ENCODE data around the gene HESX1. TPM values are rescaled to one million over a fixed set of nuclear protein-coding genes. Genes with fewer than 3 reads are reported as not detected.

The HESX1 gene
- polyA plus RNA-seq, 4 donors, result 3.4 to 4.7 (median 4.0) TPM

DNA sequence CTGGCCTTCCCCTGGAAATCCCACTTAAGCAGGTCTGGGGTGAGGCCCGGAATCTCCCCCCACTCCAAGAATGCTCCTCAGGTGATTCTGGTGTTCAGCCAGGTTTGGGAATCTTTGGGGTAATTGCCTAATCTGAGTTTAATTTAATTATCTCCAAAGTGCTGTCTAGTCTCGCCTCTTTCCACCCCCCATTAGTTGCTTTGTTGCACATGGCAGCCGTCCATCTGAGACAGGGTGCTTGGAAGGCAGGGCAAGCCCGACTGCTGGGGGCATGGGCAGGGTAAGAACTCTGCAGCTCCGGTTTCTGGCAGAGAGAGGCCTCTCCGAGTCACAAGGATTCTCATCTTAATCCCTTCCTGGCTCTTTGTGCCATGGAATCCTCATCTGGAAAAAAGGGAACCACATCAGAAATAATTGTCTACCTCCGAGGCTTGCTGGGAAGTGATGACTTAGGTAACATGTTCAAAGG, 49.6 kb downstream of the HESX1 start:
- DNase-seq (ENCODE audit: low read depth in 4 of 4, low spot score in 2 of 4), result no peak

Other genes with a start within 250 kb of the HESX1 start
- under 1 TPM in 3 of 4 donors, not detected in 1; 0.06 to 0.14 (median 0.06) TPM for gene SPATA12, start 139.3 kb downstream of the HESX1 start, polyA plus RNA-seq (ENCODE audit: insufficient read length in 4 of 4)
- gene IL17RD, start 34.6 kb downstream of the HESX1 start, polyA plus RNA-seq (ENCODE audit: insufficient read length in 4 of 4), result 10 to 100 TPM; 43.1 to 55.6 (median 51.3) TPM
- gene APPL1, start 27.8 kb upstream of the HESX1 start, polyA plus RNA-seq (ENCODE audit: insufficient read length in 4 of 4), result 10 to 100 TPM; 45.1 to 49.7 (median 46.2) TPM
- gene ASB14, start 92.7 kb upstream of the HESX1 start, polyA plus RNA-seq (ENCODE audit: insufficient read length in 4 of 4), result 1 to 10 TPM in 2 of 4 donors, under 1 TPM in 2; 0.48 to 1.7 (median 0.84) TPM

All from left renal cortex interstitium (tissue), 4 donors.